CD8-positive, alpha-beta memory T cell (primary cell): Measurements from ENCODE around the gene PACS1. TPM values are rescaled to one million over a fixed set of nuclear protein-coding genes. Genes with fewer than 3 reads are reported as not detected.
"Not testable (repeated sequence)": the region's sequence is repeated elsewhere in the genome, so short reads cannot be mapped to it uniquely, and the experiment has no call there.

Source experiments
- CTCF ChIA-PET: fragments of 350-600 bp; sonication (Branson Sonifier 250); formaldehyde crosslinking; loops from one replicate; lab custom pipeline; 2021; ENCODE audit warnings: antibody characterized with exemption; lab: Charles Lee
- POLR2A ChIA-PET: fragments of 350-600 bp; sonication (Branson Sonifier 250); formaldehyde crosslinking; loops from one replicate; lab custom pipeline; 2021; ENCODE audit warnings: antibody characterized with exemption; lab: Charles Lee
- DNase-seq, 5 donors: peaks; one replicate each; pipeline versions ENCODE4 v3.0.0 to v3.0.0-alpha.2; 2020 to 2022; ENCODE audit warnings: mixed read lengths in 1 of 5
- H3K27ac ChIP-seq: one replicate; pipeline ENCODE4 v1.7.0; 2013; ENCODE audit warnings: low read depth, mild to moderate bottlenecking, low read length, moderate library complexity
- H3K27me3 ChIP-seq: 2 replicates; pipeline ENCODE4 v1.7.0; 2013; ENCODE audit warnings: low read length, mild to moderate bottlenecking; ENCODE audit not compliant: insufficient read depth, poor library complexity, severe bottlenecking
- H3K36me3 ChIP-seq: 2 replicates; pipeline ENCODE4 v1.7.0; 2013; ENCODE audit warnings: mild to moderate bottlenecking, low read length, moderate library complexity; ENCODE audit not compliant: insufficient read depth
- H3K4me1 ChIP-seq: 2 replicates; pipeline ENCODE4 v1.7.0; 2013; ENCODE audit warnings: mild to moderate bottlenecking, low read length, moderate library complexity; ENCODE audit not compliant: insufficient read depth
- H3K4me3 ChIP-seq: 2 replicates; pipeline ENCODE4 v1.7.0; 2013; ENCODE audit warnings: mild to moderate bottlenecking, low read length
- H3K9me3 ChIP-seq: 2 replicates; pipeline ENCODE4 v1.7.0; 2013; ENCODE audit warnings: mild to moderate bottlenecking, low read length
- H3K27ac Mint-ChIP-seq, 8 donors: one replicate each; pipeline ENCODE4 v1.8.0; 2020 to 2021; ENCODE audit warnings: mixed read lengths in 8 of 8, mild to moderate bottlenecking in 6 of 8, inconsistent platforms in 3 of 8, moderate library complexity in 3 of 8
- H3K27me3 Mint-ChIP-seq, 2 donors: one replicate each; pipeline ENCODE4 v1.8.0; 2020 to 2021; ENCODE audit warnings: mixed read lengths in 2 of 2, mild to moderate bottlenecking in 1 of 2, moderate library complexity in 1 of 2
- H3K36me3 Mint-ChIP-seq, 3 donors: one replicate each; pipeline ENCODE4 v1.8.0; 2020 to 2021; ENCODE audit warnings: mixed read lengths in 3 of 3, inconsistent platforms in 1 of 3, mild to moderate bottlenecking in 1 of 3
- H3K4me1 Mint-ChIP-seq, 3 donors: one replicate each; pipeline ENCODE4 v1.8.0; 2020 to 2021; ENCODE audit warnings: mixed read lengths in 3 of 3, inconsistent platforms in 1 of 3, mild to moderate bottlenecking in 1 of 3
- H3K4me3 Mint-ChIP-seq, 7 donors: one replicate each; pipeline ENCODE4 v1.8.0; 2020 to 2021; ENCODE audit warnings: mixed read lengths in 7 of 7, mild to moderate bottlenecking in 6 of 7, moderate library complexity in 4 of 7, inconsistent platforms in 2 of 7
- H3K9me3 Mint-ChIP-seq, 5 donors: one replicate each; pipeline ENCODE4 v1.8.0; 2020 to 2022; ENCODE audit warnings: mixed read lengths in 5 of 5, mild to moderate bottlenecking in 3 of 5, moderate library complexity in 2 of 5, inconsistent platforms in 1 of 5
- polyA plus RNA-seq: library from polyadenylated mRNA; unstranded; fragments of 300-500 nt; fragmentation: Illumina TruSeq; gene quantifications from one replicate; pipeline ENCODE4 v1.2.3, GENCODE V29; 2021
- total RNA-seq, 2 experiments: library from RNA; stranded (reverse); gene quantifications; one replicate each; pipeline ENCODE4 v1.2.3, GENCODE V29; 2021

The PACS1 gene
- total and polyA plus RNA-seq, 3 experiments from 2014 or later: 73.3 to 86.1 (median 77.4) TPM

- Mint-ChIP-seq H3K4me1 (peaks cover 89 to 99% (median 97%) of the 10 kb centered on the region in 3 donors), H3K9me3 (no peaks in the 10 kb centered on the region), H3K27ac (peak overlapping the region; percentile 72 to 88 (median 80)), H3K36me3 (peaks cover 0 to 17% (median 0%) of the 10 kb centered on the region in 3 donors), H3K4me3 (peak overlapping the region in 6 of 7 donors; percentile 33 to 67 (median 57)), H3K27me3 (no peaks in the 10 kb centered on the region)
- Histone ChIP-seq H3K36me3 (no peaks in the 10 kb centered on the region), H3K9me3 (no peaks in the 10 kb centered on the region), H3K4me3 (no peak overlapping the region), H3K27ac (no peak overlapping the region), H3K27me3 (no peaks in the 10 kb centered on the region), H3K4me1 (peaks cover 84% of the 10 kb centered on the region)
- CTCF ChIA-PET: interaction anchor here (2.1 to 6.6 kb wide), 4 partner anchors 12 to 43 kb away, joined by 6 to 67 read pairs (median 21); partner anchors contain the start of gene PACS1
- POLR2A ChIA-PET: interaction anchor here (0.6 to 1.4 kb wide), 3 partner anchors 32 to 159 kb away, joined by 3 to 9 read pairs (median 6); partner anchors contain the start of gene SF3B2
- no peak for DNase-seq
Observed at GRCh38 chr11:66112601-66113499, 42.8 kb downstream of the PACS1 start.

DNA sequence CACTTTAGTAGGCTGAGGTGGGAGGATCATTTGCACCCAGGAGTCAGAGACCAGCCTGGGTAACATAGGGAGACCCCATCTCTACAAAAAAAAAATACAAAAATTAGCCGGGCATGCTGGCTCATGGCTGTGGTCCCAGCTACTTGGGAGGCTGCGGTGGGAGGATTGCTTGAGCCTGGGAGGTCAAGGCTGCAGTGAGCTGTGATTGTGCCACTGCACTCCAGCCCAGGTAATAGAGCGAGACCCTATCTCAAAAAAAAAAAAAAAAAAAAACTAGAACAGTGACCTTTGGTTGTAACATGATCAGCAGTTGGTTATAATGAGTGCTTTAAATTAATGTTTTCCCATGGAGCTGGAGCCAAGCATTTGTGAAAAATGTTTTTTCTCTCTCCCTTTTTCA lies 44.9 kb downstream of the PACS1 start:
- H3K36me3 ChIP-seq, H3K9me3 Mint-ChIP-seq, H3K27me3 ChIP-seq, H3K27me3 Mint-ChIP-seq, H3K36me3 Mint-ChIP-seq, DNase-seq, H3K9me3 ChIP-seq: not testable (repeated sequence)
- Mint-ChIP-seq H3K4me1 (peaks cover 86 to 99% (median 97%) of the 10 kb centered on the region in 3 donors), H3K27ac (peak overlapping the region; percentile 57 to 96 (median 82)), H3K4me3 (peak overlapping the region; percentile 29 to 79 (median 71))
- Histone ChIP-seq H3K4me3 (peak overlapping the region; percentile 33), H3K4me1 (peaks cover 88% of the 10 kb centered on the region), H3K27ac (peak overlapping the region; percentile 5)
- ChIA-PET CTCF (interaction anchor here (0.8 to 6.6 kb wide), 11 partner anchors 11 to 144 kb away, joined by 3 to 67 read pairs (median 7); partner anchors contain the start of gene PACS1), POLR2A (interaction anchor here (0.6 to 4.6 kb wide), 8 partner anchors 14 to 224 kb away, joined by 3 to 36 read pairs (median 6); partner anchors contain the start of genes CCDC85B and PACS1)

DNA sequence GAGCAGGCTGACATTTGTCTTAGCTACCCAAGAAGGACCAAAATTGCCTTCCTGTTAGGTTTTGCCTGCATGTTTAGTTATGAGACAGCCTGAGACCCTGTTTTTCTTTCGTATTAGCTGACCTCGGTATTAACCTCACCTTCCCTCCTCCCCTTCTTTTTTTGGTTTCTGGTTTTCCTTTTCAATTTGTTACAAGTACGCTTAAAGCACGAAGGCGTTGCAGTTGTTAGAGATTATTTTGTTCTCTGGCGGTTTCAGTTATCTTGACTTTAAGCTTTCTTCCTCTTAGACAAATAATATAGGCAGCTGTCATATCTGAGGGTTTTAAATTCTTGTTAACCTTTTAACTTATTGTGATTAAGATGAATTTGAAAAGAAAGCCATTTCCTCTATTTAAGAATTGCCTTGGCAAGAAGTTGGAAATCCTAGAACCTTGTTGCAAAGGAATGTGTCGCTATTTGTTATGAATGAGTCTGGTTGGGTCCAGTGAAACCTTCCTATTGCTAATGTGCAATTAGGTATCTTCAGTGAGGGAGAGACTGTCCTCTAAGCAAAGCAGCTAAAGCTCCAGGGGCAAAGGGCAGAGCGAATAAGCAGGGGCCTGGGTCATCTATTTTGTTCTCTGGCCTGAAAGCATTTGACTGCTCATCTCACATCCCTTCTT lies 45.7 kb downstream of the PACS1 start:
- Mint-ChIP-seq H3K9me3 (no peaks in the 10 kb centered on the region), H3K27me3 (no peaks in the 10 kb centered on the region), H3K4me3 (peak overlapping the region; percentile 29 to 79 (median 71)), H3K27ac (peak overlapping the region; percentile 57 to 96 (median 82)), H3K36me3 (peaks cover 0 to 9% (median 0%) of the 10 kb centered on the region in 3 donors), H3K4me1 (peaks cover 89 to 100% (median 100%) of the 10 kb centered on the region in 3 donors)
- H3K36me3 ChIP-seq: no peaks in the 10 kb centered on the region
- H3K27me3 ChIP-seq: no peaks in the 10 kb centered on the region
- H3K4me1 ChIP-seq: peaks cover 96% of the 10 kb centered on the region
- CTCF ChIA-PET: interaction anchor here (0.9 to 6.6 kb wide), 10 partner anchors 8 to 167 kb away, joined by 3 to 67 read pairs (median 8); partner anchors contain the start of gene PACS1
- peak overlapping the region; percentile 26 for H3K27ac ChIP-seq
- POLR2A ChIA-PET: interaction anchor here (0.5 to 4.6 kb wide), 10 partner anchors 11 to 351 kb away, joined by 3 to 36 read pairs (median 8); partner anchors contain the start of genes CCDC85B, PACS1 and SF3B2
- H3K9me3 ChIP-seq: no peaks in the 10 kb centered on the region
- DNase-seq: peak in 2 of 5 donors; percentile 67 to 69
- H3K4me3 ChIP-seq: peak overlapping the region; percentile 33

DNA sequence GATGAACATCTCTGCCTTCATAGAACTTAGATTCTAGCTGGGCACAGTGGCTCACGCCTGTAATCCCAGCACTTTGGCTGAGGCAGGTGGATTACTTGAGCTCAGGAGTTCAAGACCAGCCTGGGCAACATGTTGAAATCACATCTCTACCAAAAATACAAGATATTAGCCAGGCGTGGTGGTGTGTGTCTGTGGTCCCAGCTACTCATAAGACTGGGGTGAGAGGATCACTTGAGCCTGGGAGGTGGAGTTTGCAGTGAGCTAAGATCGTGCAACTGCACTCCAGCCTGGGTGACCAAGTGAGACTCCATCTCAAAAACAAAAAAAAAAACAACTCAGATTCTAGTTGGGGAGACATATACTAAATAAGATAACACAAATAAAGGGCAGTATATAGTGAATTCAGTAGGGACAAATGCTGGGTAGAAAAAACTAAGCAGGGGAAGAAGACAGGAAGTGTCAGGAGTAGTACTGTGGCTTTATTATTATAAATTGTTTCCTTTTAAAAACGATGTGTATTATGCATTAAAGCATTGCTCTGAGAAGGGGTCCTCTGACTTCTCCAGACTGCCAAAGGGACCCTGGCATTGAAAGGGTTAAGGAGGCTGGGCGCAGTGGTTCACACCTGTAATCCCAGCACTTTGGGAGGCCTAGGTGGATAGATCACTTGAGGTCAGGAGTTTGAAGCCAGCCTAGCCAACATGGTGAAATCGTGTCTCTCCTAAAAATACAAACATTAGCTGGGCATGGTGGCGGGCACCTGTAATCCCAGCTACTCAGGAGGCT lies 46.7 kb downstream of the PACS1 start:
- no peaks in the 10 kb centered on the region for H3K9me3 Mint-ChIP-seq
- H3K4me1 Mint-ChIP-seq: peaks cover 91 to 100% (median 100%) of the 10 kb centered on the region in 3 donors
- no peaks in the 10 kb centered on the region for H3K36me3 ChIP-seq
- ChIA-PET POLR2A (interaction anchor here (0.9 to 4.6 kb wide), 8 partner anchors 10 to 64 kb away, joined by 3 to 36 read pairs (median 8); partner anchors contain the start of genes PACS1 and SF3B2), CTCF (interaction anchor here (1.3 to 6.6 kb wide), 8 partner anchors 9 to 72 kb away, joined by 4 to 67 read pairs (median 9); partner anchors contain the start of gene PACS1)
- peak overlapping the region; percentile 29 to 79 (median 71) for H3K4me3 Mint-ChIP-seq
- no peaks in the 10 kb centered on the region for H3K9me3 ChIP-seq
- peak overlapping the region; percentile 33 for H3K4me3 ChIP-seq
- peaks cover 91% of the 10 kb centered on the region for H3K4me1 ChIP-seq
- H3K27me3 ChIP-seq: no peaks in the 10 kb centered on the region
- H3K36me3 Mint-ChIP-seq: peaks cover 0 to 3% (median 0%) of the 10 kb centered on the region in 3 donors
- DNase-seq: no peak
- H3K27me3 Mint-ChIP-seq: no peaks in the 10 kb centered on the region
- H3K27ac ChIP-seq: no peak overlapping the region
- peak overlapping the region; percentile 63 to 96 (median 87) for H3K27ac Mint-ChIP-seq

DNA sequence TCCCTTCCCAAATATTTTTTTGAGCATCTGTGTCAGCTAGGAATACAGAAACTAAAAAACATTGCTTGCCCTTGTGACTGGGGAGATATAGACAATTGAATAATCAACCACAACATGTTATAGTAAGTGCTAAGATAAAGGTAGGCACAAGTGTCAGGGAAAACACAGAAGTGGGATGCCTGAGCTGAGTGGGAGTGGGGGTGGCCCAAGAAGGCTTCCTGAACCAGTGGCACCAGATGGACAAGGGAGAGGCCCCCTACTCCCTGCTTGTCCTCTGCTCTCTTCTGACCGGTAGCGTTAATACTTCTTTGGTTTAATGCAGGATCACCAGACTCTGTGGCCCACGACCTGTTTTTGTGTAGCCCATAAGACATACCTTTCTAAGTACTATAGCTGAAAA lies 48.8 kb downstream of the PACS1 start:
- Histone ChIP-seq H3K27me3 (no peaks in the 10 kb centered on the region), H3K4me3 (no peak overlapping the region), H3K4me1 (peaks cover 84% of the 10 kb centered on the region), H3K36me3 (no peaks in the 10 kb centered on the region), H3K27ac (no peak overlapping the region), H3K9me3 (no peaks in the 10 kb centered on the region)
- ChIA-PET POLR2A (interaction anchor here (0.6 to 1.5 kb wide), 3 partner anchors 38 to 49 kb away, joined by 4 read pairs; partner anchors contain the start of gene PACS1), CTCF (interaction anchor here (0.7 to 6.6 kb wide), 5 partner anchors 8 to 498 kb away, joined by 3 to 67 read pairs (median 7); partner anchors contain the start of gene PACS1)
- H3K9me3 Mint-ChIP-seq: no peaks in the 10 kb centered on the region
- peaks cover 0 to 2% (median 0%) of the 10 kb centered on the region in 3 donors for H3K36me3 Mint-ChIP-seq
- peak overlapping the region in 6 of 7 donors; percentile 8 to 70 (median 43) for H3K4me3 Mint-ChIP-seq
- H3K27me3 Mint-ChIP-seq: no peaks in the 10 kb centered on the region
- H3K4me1 Mint-ChIP-seq: peaks cover 79 to 94% (median 94%) of the 10 kb centered on the region in 3 donors
- no peak for DNase-seq
- peak overlapping the region in 7 of 8 donors; percentile 54 to 80 (median 69) for H3K27ac Mint-ChIP-seq

DNA sequence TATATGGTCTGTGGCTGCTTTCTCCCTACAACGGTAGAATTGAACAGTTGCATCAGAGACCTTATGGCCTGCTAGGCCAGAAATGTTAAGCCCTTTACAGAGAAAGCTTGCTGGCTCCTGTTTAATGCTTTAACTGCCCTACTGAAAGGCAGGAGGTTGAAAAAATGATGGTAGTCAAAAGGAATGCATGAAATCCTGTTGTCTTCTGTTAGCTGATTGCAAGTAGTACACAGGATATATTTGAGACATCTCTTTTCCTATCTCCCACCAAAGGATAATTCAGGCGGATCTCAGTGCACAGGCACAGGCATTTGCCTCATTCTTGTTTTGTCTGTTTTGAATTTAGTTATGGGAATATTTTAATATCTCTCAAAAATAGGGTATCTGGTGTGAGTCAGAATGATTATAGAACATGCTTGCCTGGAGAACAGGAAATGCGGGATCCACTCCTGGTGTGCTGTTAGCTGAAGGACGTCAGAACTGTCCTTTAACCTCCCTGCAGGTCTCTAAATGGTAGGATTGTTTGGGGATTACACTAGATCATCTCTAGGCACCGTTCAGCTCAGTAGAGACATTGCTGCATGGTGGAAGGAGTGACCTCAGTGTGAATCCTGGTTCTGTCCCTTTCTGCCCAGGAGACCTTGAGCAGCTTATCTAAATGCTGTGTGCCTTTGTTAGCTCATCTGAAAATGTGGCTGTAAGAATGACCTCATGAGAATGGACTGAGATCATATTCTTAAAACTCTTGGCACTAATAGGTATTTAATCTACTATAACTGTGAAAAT lies 49.5 kb downstream of the PACS1 start:
- Histone ChIP-seq H3K27ac (no peak overlapping the region), H3K36me3 (no peaks in the 10 kb centered on the region), H3K27me3 (no peaks in the 10 kb centered on the region), H3K9me3 (no peaks in the 10 kb centered on the region), H3K4me3 (no peak overlapping the region), H3K4me1 (peaks cover 84% of the 10 kb centered on the region)
- no peak for DNase-seq
- Mint-ChIP-seq H3K27ac (peak overlapping the region in 7 of 8 donors; percentile 27 to 91 (median 63)), H3K27me3 (no peaks in the 10 kb centered on the region), H3K36me3 (peaks cover 0 to 2% (median 1%) of the 10 kb centered on the region in 3 donors), H3K9me3 (no peaks in the 10 kb centered on the region), H3K4me3 (peak overlapping the region in 4 of 7 donors; percentile 7 to 28 (median 22)), H3K4me1 (peaks cover 84 to 94% (median 94%) of the 10 kb centered on the region in 3 donors)
- ChIA-PET CTCF (interaction anchor here (0.7 to 6.4 kb wide), 4 partner anchors 7 to 140 kb away, joined by 3 to 34 read pairs (median 4); no protein-coding TSS in a partner anchor), POLR2A (interaction anchor here (1.4 to 1.5 kb wide), 2 partner anchors 39 to 50 kb away, joined by 4 read pairs; partner anchors contain the start of gene PACS1)
